GM23248 (cell line): ENCODE measurements around the gene CTSW.

Experiments
- EZH2 ChIP-seq: fragments of 200-600 bp; sonication (generic); IDR thresholded peaks from 2 replicates; pipeline ENCODE4 v1.6.1; 2018; ENCODE audit warnings: antibody characterized with exemption, mild to moderate bottlenecking; ENCODE audit not compliant: insufficient read depth, poor library complexity, severe bottlenecking
- EZH2phosphoT487 ChIP-seq: fragments of 200-600 bp; sonication (generic); IDR thresholded peaks from 2 replicates; pipeline ENCODE4 v1.6.1; 2018; ENCODE audit warnings: antibody characterized with exemption, moderate library complexity, mild to moderate bottlenecking, low read depth; ENCODE audit not compliant: insufficient read depth

- TF ChIP-seq EZH2phosphoT487 (no peak), EZH2 (no peak)
Measured at GRCh38 chr11:65921033-65921555, 41.5 kb downstream of the CTSW start.
